GM18909 (cell line): ENCODE measurements around the gene PLA2G4F.

Experiments used
- ATAC-seq: cut with Tn5 transposase; IDR thresholded peaks from one replicate; pipeline ENCODE4 v1.9.1; 2021; ENCODE audit warnings: mild to moderate bottlenecking; ENCODE audit not compliant: unreplicated experiment, poor library complexity

Gene PLA2G4F

GRCh38 chr15:42148808-42149492, 7.5 kb downstream of the PLA2G4F start:
- ATAC-seq, result no peak

- no peak for ATAC-seq
Observed at GRCh38 chr15:42147431-42147735, 9.1 kb downstream of the PLA2G4F start.

- ATAC-seq, result no peak
Observed at GRCh38 chr15:42146551-42147430, 9.6 kb downstream of the PLA2G4F start.

GRCh38 chr15:42145546-42146455, 10.6 kb downstream of the PLA2G4F start:
- no peak for ATAC-seq

GRCh38 chr15:42144841-42145375, 11.5 kb downstream of the PLA2G4F start:
- no peak for ATAC-seq

- no peak for ATAC-seq
Observed at GRCh38 chr15:42143866-42144625, 12.4 kb downstream of the PLA2G4F start.

- no peak for ATAC-seq
Observed at GRCh38 chr15:42143356-42143755, 13.1 kb downstream of the PLA2G4F start.

GRCh38 chr15:42141795-42142667, 14.4 kb downstream of the PLA2G4F start:
- no peak for ATAC-seq

GRCh38 chr15:42141246-42141645, 15.2 kb downstream of the PLA2G4F start:
- no peak for ATAC-seq

- no peak for ATAC-seq
Observed at GRCh38 chr15:42140383-42141070, 15.9 kb downstream of the PLA2G4F start.

- no peak for ATAC-seq
Observed at GRCh38 chr15:42139596-42139995, 16.8 kb downstream of the PLA2G4F start.

GRCh38 chr15:42138968-42139386, 17.5 kb downstream of the PLA2G4F start:
- no peak for ATAC-seq

- no peak for ATAC-seq
Observed at GRCh38 chr15:42138411-42138810, 18.0 kb downstream of the PLA2G4F start.

- ATAC-seq, result no peak
Observed at GRCh38 chr15:42137461-42138261, 18.8 kb downstream of the PLA2G4F start.

- no peak for ATAC-seq
Observed at GRCh38 chr15:42136513-42136912, 19.9 kb downstream of the PLA2G4F start.

GRCh38 chr15:42135351-42135750, 21.1 kb downstream of the PLA2G4F start:
- no peak for ATAC-seq

- no peak for ATAC-seq
Observed at GRCh38 chr15:42134617-42135245, 21.7 kb downstream of the PLA2G4F start.
